Measurements from ENCODE around the gene WDR5. TPM values are rescaled to one million over a fixed set of nuclear protein-coding genes. Genes with fewer than 3 reads are reported as not detected.
"Not testable (repeated sequence)": the region's sequence is repeated elsewhere in the genome, so short reads cannot be mapped to it uniquely, and the experiment has no call there.

The WDR5 gene
- total and polyA plus RNA-seq, 4 donors = 15.7 to 27.3 (median 21.6) TPM

GRCh38 chr9:134099123-134099761 lies 36.6 kb upstream of the WDR5 start:
- Histone ChIP-seq H3K9me3 (ENCODE audit: control insufficient read depth in 4 of 4, insufficient read depth in 3 of 4, low read length in 3 of 4) (peaks cover 0 to 4% (median 0%) of the 10 kb centered on the region in 4 donors), H3K27ac (ENCODE audit: low read depth in 1 of 2, low read length in 1 of 2) (no peak overlapping the region), H3K4me1 (ENCODE audit: control insufficient read depth in 5 of 5, insufficient read depth in 5 of 5, low read length in 5 of 5) (no peaks in the 10 kb centered on the region), H3K4me3 (no peak overlapping the region), H3K36me3 (ENCODE audit: control insufficient read depth in 4 of 4, insufficient read depth in 4 of 4, low read length in 4 of 4) (no peaks in the 10 kb centered on the region), H3K9ac (ENCODE audit: insufficient read depth in 1 of 2, low read length in 2 of 2) (no peak overlapping the region), H3K27me3 (ENCODE audit: control insufficient read depth in 3 of 3, insufficient read depth in 3 of 3, low read length in 2 of 3) (no peaks in the 10 kb centered on the region)
- no peak for DNase-seq
- peak; percentile 46 for TF ChIP-seq CTCF (IDR thresholded peaks at IDR 0.05; ENCODE audit: control extremely low read depth, extremely low read depth)
- 40 to 51% methylated on average over 9 to 13 of the region's 13 CpGs for WGBS, 2 donors
- peak; percentile 69 for ATAC-seq (ENCODE audit: insufficient read depth, low FRiP score)

- no peak overlapping the region for H3K9ac ChIP-seq (ENCODE audit: insufficient read depth in 1 of 2, low read length in 2 of 2)
- H3K27me3 ChIP-seq (ENCODE audit: control insufficient read depth in 3 of 3, insufficient read depth in 3 of 3, low read length in 2 of 3) = no peaks in the 10 kb centered on the region
- no peaks in the 10 kb centered on the region for H3K36me3 ChIP-seq (ENCODE audit: control insufficient read depth in 4 of 4, insufficient read depth in 4 of 4, low read length in 4 of 4)
- 92 to 93% methylated on average over 5 of the region's 5 CpGs for WGBS, 2 donors
- H3K9me3 ChIP-seq (ENCODE audit: control insufficient read depth in 4 of 4, insufficient read depth in 3 of 4, low read length in 3 of 4) = peaks cover 0 to 4% (median 0%) of the 10 kb centered on the region in 4 donors
- no peak overlapping the region for H3K27ac ChIP-seq (ENCODE audit: low read depth in 1 of 2, low read length in 1 of 2)
- no peak overlapping the region for H3K4me3 ChIP-seq
- DNase-seq (no peak), ATAC-seq (ENCODE audit: insufficient read depth, low FRiP score) (no peak)
- H3K4me1 ChIP-seq (ENCODE audit: control insufficient read depth in 5 of 5, insufficient read depth in 5 of 5, low read length in 5 of 5) = no peaks in the 10 kb centered on the region
- TF ChIP-seq CTCF (IDR thresholded peaks at IDR 0.05; ENCODE audit: control extremely low read depth, extremely low read depth) = no peak
These were observed 35.8 kb upstream of the WDR5 start for GRCh38 chr9:134100040-134100439.

GRCh38 chr9:134101133-134101532 lies 34.7 kb upstream of the WDR5 start:
- H3K9ac ChIP-seq (ENCODE audit: insufficient read depth in 1 of 2, low read length in 2 of 2); ATAC-seq (ENCODE audit: insufficient read depth, low FRiP score): not testable (repeated sequence)

GRCh38 chr9:134101623-134102149 lies 34.2 kb upstream of the WDR5 start:
- ATAC-seq (ENCODE audit: insufficient read depth, low FRiP score) (no peak), DNase-seq (no peak)
- 72 to 80% methylated on average over 11 of the region's 11 CpGs for WGBS, 2 donors
- H3K9me3 ChIP-seq (ENCODE audit: control insufficient read depth in 4 of 4, insufficient read depth in 3 of 4, low read length in 3 of 4) = peaks cover 0 to 4% (median 0%) of the 10 kb centered on the region in 4 donors
- H3K36me3 ChIP-seq (ENCODE audit: control insufficient read depth in 4 of 4, insufficient read depth in 4 of 4, low read length in 4 of 4) = no peaks in the 10 kb centered on the region
- no peak overlapping the region for H3K4me3 ChIP-seq
- H3K4me1 ChIP-seq (ENCODE audit: control insufficient read depth in 5 of 5, insufficient read depth in 5 of 5, low read length in 5 of 5) = no peaks in the 10 kb centered on the region
- no peak for TF ChIP-seq CTCF (IDR thresholded peaks at IDR 0.05; ENCODE audit: control extremely low read depth, extremely low read depth)
- no peaks in the 10 kb centered on the region for H3K27me3 ChIP-seq (ENCODE audit: control insufficient read depth in 3 of 3, insufficient read depth in 3 of 3, low read length in 2 of 3)
- H3K9ac ChIP-seq (ENCODE audit: insufficient read depth in 1 of 2, low read length in 2 of 2) = no peak overlapping the region
- H3K27ac ChIP-seq (ENCODE audit: low read depth in 1 of 2, low read length in 1 of 2) = no peak overlapping the region

More at GRCh38 chr9:134101133-134101532, 34.7 kb upstream of the WDR5 start:
- H3K4me1 ChIP-seq (ENCODE audit: control insufficient read depth in 5 of 5, insufficient read depth in 5 of 5, low read length in 5 of 5); H3K4me3 ChIP-seq; H3K9me3 ChIP-seq (ENCODE audit: control insufficient read depth in 4 of 4, insufficient read depth in 3 of 4, low read length in 3 of 4); H3K27me3 ChIP-seq (ENCODE audit: control insufficient read depth in 3 of 3, insufficient read depth in 3 of 3, low read length in 2 of 3); H3K36me3 ChIP-seq (ENCODE audit: control insufficient read depth in 4 of 4, insufficient read depth in 4 of 4, low read length in 4 of 4); H3K27ac ChIP-seq (ENCODE audit: low read depth in 1 of 2, low read length in 1 of 2): not testable (repeated sequence)
- peak in 1 of 3 donors; percentile 12 for DNase-seq
- WGBS, 2 donors = 61 to 64% methylated on average over 6 of the region's 6 CpGs
